TTC549 (cell line): ENCODE results near the gene ARSH.
"Not testable (repeated sequence)": the region's sequence is repeated elsewhere in the genome, so short reads cannot be mapped to it uniquely, and the experiment has no call there.

ENCODE experiments used
- FAIRE-seq: peaks from 2 replicates; lab custom pipeline; 2012; peaks lifted over from hg19 to GRCh38; lab: Jason Lieb, UNC

Gene ARSH

GRCh38 chrX:3044196-3044595, 37.9 kb downstream of the ARSH start:
- no peak for FAIRE-seq

- no peak for FAIRE-seq
Measured at GRCh38 chrX:3044671-3045070, 38.3 kb downstream of the ARSH start.

- FAIRE-seq, result no peak
Measured at GRCh38 chrX:3046253-3047240, 40.2 kb downstream of the ARSH start.

- not testable (repeated sequence) for FAIRE-seq
Measured at GRCh38 chrX:3050523-3051175, 44.3 kb downstream of the ARSH start.

- FAIRE-seq, result no peak
Measured at GRCh38 chrX:3052860-3053259, 46.5 kb downstream of the ARSH start.

GRCh38 chrX:3066555-3066954, 60.2 kb downstream of the ARSH start:
- FAIRE-seq, result no peak

GRCh38 chrX:3075959-3076358, 69.6 kb downstream of the ARSH start:
- no peak for FAIRE-seq

GRCh38 chrX:3076416-3076991, 70.2 kb downstream of the ARSH start:
- no peak for FAIRE-seq
